Activated CD4-positive, alpha-beta T cell treated with anti-CD3 and anti-CD28 coated beads for 1 hour (primary cell): ENCODE results near the gene PIK3CA.
"Not testable (repeated sequence)": the region's sequence is repeated elsewhere in the genome, so short reads cannot be mapped to it uniquely, and the experiment has no call there.

ENCODE experiments used
- DNase-seq: peaks from one replicate; pipeline ENCODE4 v3.0.0-alpha.2; 2020

The PIK3CA gene

DNA sequence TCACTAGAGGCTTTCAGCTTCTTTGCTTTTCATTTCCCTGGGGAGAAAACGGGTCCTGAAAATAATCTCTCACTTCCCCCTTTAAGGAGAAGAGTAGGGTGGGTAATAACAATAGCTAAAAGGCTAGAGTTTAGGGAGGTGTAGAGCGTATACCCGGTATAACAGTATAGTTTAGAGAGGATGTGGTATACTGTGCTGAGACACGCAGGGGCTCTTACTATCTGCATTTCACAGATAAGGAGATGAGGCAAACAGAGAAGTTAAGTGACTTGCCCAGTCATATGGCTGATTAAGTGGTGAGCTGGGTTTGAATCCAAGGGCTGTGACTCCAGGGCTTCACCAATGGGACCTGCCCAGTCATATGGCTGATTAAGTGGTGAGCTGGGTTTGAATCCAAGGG, 117.7 kb downstream of the PIK3CA start:
- DNase-seq, result no peak

GRCh38 chr3:179266701-179267211, 118.6 kb downstream of the PIK3CA start:
- no peak for DNase-seq

GRCh38 chr3:179268400-179269051, 120.4 kb downstream of the PIK3CA start:
- DNase-seq, result no peak

DNA sequence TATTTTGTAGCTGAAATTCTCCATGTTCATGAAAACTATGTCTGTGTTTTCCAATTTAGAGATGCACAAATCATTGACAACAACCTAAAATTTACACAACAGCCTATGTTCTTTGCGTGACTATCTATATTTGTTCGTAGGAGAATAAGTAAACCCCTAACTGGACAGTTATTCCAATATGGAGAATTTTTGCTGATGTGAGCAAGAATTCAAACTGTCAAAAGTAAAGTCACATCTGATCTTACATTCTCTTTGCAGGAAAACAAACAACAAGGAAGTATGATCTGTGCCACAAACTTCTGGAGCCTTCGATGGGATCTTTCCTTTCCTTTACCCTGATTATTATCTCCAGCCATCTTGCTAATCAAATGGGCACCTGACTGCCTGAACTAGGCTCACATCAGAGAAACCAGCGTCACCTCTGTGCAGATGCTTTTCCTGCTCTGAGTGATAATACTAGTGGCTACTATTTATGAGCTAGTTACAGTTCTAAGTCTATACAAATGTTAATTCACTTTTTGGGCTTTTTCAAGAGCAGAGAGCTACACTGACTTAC, 121.1 kb downstream of the PIK3CA start:
- no peak for DNase-seq

- DNase-seq, result no peak
Observed at GRCh38 chr3:179272385-179272784, 124.2 kb downstream of the PIK3CA start.

GRCh38 chr3:179274434-179274833, 126.3 kb downstream of the PIK3CA start:
- not testable (repeated sequence) for DNase-seq

- DNase-seq, result no peak
Observed at GRCh38 chr3:179276001-179276400, 127.8 kb downstream of the PIK3CA start.

DNA sequence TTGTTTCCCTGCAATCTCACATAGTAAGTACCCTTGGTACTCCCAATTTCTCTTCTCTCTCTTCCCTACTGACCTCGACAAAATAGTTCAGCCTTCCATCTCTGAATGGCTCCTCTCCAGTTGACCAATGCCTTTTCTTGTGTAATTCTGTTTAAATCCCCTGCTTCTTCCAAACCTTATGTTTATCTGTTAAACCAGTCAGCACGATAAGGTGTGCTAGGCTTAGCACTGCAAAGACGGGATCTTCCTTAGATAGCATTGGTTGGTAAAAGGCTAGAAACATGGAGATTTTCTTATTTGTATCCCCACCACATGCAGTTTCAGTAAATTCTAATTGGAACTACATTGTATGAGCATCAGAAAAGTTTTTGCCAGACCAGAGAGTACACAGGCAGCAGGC, 128.6 kb downstream of the PIK3CA start:
- DNase-seq, result no peak

DNA sequence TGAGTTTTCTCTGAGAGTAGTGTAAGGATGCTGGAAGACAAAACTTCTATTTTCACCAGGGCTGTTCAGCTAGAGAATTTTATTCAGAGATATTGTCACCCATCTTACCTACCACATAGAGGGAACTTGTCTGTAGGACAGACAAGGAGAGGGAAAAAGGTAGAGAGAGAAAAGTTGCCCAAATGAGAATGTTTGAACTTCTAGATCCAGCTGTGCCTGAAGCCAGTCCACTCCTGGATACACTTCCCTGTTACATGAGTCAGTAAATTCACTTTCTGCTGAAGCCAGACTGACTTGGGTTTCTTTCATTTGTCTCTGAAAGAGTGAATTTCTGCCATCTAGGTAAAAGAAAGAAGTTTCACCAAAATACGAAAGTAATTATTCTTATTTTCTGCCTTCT, 130.0 kb downstream of the PIK3CA start:
- DNase-seq, result no peak

GRCh38 chr3:179278932-179279693, 131.0 kb downstream of the PIK3CA start:
- no peak for DNase-seq

DNA sequence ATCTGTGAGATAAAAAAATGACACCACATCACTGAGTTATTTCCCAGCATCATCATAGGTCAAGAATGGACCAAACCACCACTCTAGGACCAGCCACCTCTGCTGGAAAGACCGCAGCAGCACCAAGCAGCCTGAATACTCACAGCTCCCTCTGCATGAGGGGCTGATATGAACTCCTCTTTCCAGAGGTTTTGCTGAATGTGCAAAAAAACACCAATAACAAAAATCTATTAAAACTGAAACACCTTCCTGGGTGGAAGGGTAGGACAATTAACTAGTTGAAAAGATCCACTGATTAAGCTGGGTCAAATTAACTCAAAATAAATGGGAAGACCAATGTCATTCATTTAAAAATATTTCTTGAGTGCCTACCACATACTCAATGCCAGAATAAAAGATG, 131.7 kb downstream of the PIK3CA start:
- no peak for DNase-seq

DNA sequence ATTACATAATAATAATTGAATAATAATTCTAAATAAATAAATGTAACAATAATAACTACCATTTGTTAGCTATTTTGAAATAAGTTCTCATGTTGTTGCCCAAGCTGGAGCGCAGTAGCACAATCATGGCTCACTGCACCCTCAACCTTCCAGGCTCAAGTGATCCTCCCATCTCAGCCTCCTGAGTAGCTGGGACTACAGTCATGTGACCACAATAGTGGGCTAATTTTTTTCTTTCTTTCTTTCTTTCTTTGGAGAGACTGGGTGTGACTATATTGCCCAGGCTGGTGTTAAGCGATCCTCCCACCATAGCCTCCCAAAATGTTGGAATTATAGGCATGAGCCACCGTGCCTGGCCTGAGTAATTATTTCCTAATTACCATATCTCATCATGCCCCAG, 133.7 kb downstream of the PIK3CA start:
- no peak for DNase-seq

DNA sequence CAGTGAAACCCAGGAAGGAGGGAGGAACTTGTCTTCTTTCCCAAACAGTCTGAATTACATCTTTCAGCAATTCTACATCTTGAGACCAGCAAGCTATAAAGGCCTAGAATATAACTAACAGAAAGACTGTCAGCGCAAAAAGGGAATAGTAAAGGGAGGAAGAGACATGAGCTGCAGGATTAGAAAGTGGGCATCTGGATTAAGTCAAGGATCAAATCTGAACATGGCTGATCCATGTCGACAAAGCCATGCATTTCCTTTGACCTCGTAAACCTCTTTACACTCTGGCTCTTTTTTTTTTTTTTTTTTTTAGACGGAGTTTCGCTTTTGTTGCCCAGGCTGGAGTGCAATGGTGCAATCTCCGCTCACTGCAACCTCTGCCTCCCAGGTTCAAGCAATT, 138.2 kb downstream of the PIK3CA start:
- DNase-seq, result no peak

DNA sequence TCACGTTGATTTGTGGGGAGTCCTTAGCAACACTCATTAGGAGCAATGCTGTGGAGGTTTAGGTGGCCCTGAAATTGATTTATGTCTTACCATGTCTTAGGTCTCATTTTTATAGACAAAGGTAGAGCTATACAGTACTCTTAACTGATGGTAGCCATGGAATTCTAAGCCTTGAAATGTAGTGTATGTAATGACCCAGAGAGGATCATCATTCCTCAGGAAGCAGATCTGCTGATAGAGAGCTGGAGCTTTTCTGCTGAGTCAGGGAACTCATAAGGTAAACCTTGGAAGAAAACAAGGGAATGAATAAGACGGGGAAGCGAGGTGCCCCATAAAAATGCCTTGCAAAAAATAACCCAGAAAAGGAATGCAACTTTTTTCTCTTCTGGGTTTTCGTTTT, 140.7 kb downstream of the PIK3CA start:
- DNase-seq, result no peak

DNA sequence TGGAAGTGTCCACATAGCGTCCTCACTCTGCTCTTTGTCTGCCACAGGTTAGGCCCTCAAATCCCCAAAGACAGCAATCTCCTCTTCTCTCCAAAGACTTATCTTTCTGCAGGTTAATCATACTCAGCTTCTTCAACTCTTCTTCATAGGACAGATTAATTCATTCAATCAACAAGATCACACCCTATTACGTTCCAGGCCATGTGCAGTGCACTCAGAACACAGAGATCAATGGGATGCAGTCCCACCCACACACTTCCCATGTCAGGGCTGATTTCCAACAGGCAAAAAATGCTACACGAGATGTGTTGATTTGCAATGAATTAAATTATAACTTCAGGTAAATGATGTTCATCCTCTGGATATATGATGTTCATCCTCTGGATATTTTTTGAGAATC, 141.1 kb downstream of the PIK3CA start:
- no peak for DNase-seq
